Activated T-cell treated with anti-CD3 and anti-CD28 coated beads for 1 hour (primary cell): Measurements from ENCODE around the gene CSNK1A1.
A peak's percentile ranks its signal among the peaks of the same experiment; 100 is the strongest.
"Not testable (repeated sequence)": the region's sequence is repeated elsewhere in the genome, so short reads cannot be mapped to it uniquely, and the experiment has no call there.

Experiments
- DNase-seq: peaks from one replicate; pipeline ENCODE4 v3.0.0-alpha.2; 2020; ENCODE audit warnings: low read depth

CSNK1A1 gene

GRCh38 chr5:149456597-149457392, 94.4 kb downstream of the CSNK1A1 start:
- DNase-seq, result no peak

- DNase-seq, result no peak
Measured at GRCh38 chr5:149455889-149456409, 95.3 kb downstream of the CSNK1A1 start.

GRCh38 chr5:149453618-149454415, 97.4 kb downstream of the CSNK1A1 start:
- DNase-seq, result no peak

GRCh38 chr5:149452665-149453617, 98.3 kb downstream of the CSNK1A1 start:
- no peak for DNase-seq

GRCh38 chr5:149452007-149452664, 99.1 kb downstream of the CSNK1A1 start:
- DNase-seq, result no peak

GRCh38 chr5:149450199-149450598, 101.0 kb downstream of the CSNK1A1 start:
- DNase-seq, result no peak

GRCh38 chr5:149448831-149449714, 102.2 kb downstream of the CSNK1A1 start:
- DNase-seq, result no peak

- DNase-seq, result no peak
Measured at GRCh38 chr5:149448431-149448830, 102.8 kb downstream of the CSNK1A1 start.

- DNase-seq, result no peak
Measured at GRCh38 chr5:149447373-149448367, 103.6 kb downstream of the CSNK1A1 start.

GRCh38 chr5:149446794-149447193, 104.4 kb downstream of the CSNK1A1 start:
- DNase-seq, result not testable (repeated sequence)

GRCh38 chr5:149445739-149446369, 105.4 kb downstream of the CSNK1A1 start:
- no peak for DNase-seq

GRCh38 chr5:149445343-149445738, 105.9 kb downstream of the CSNK1A1 start:
- no peak for DNase-seq

GRCh38 chr5:149444430-149444829, 106.8 kb downstream of the CSNK1A1 start:
- not testable (repeated sequence) for DNase-seq

- DNase-seq, result no peak
Measured at GRCh38 chr5:149443210-149443609, 108.0 kb downstream of the CSNK1A1 start.

- peak; percentile 62 for DNase-seq
Measured at GRCh38 chr5:149442563-149443182, 108.6 kb downstream of the CSNK1A1 start.
